Mesothelial cell of epicardium (in vitro differentiated cells): ENCODE results near the gene SUPT5H. TPM values are rescaled to one million over a fixed set of nuclear protein-coding genes. Genes with fewer than 3 reads are reported as not detected.
A peak's percentile ranks its signal among the peaks of the same experiment; 100 is the strongest.
"Not testable (repeated sequence)": the region's sequence is repeated elsewhere in the genome, so short reads cannot be mapped to it uniquely, and the experiment has no call there.

Source experiments
- DNase-seq, 2 experiments: peaks; one replicate each; pipeline ENCODE4 v3.0.0; 2021; ENCODE audit warnings: low spot score in 2 of 2; ENCODE audit not compliant: unreplicated experiment in 2 of 2
- H3K27ac Mint-ChIP-seq: 2 replicates; pipeline ENCODE4 v1.8.0; 2021; ENCODE audit warnings: mixed read lengths
- H3K27me3 Mint-ChIP-seq: 2 replicates; pipeline ENCODE4 v1.8.0; 2021; ENCODE audit warnings: low read depth, mixed read lengths
- H3K36me3 Mint-ChIP-seq: 2 replicates; pipeline ENCODE4 v1.8.0; 2021; ENCODE audit warnings: mixed read lengths
- H3K4me1 Mint-ChIP-seq: 2 replicates; pipeline ENCODE4 v1.8.0; 2021; ENCODE audit warnings: mixed read lengths
- H3K4me3 Mint-ChIP-seq: 2 replicates; pipeline ENCODE4 v1.8.0; 2021; ENCODE audit warnings: mild to moderate bottlenecking, moderate library complexity, mixed read lengths
- H3K9me3 Mint-ChIP-seq: 2 replicates; pipeline ENCODE4 v1.8.0; 2021; ENCODE audit warnings: mixed read lengths
- total RNA-seq: library from RNA; stranded (reverse); gene quantifications from 3 replicates; pipeline ENCODE4 v1.2.1, GENCODE V29; 2021
- TF ChIP-seq, protein P1 (sequence below): fragments of 200-600 bp; sonication (generic); IDR thresholded peaks from one replicate; pipeline ENCODE4 v1.5.0; 2021; ENCODE audit warnings: antibody characterized with exemption; ENCODE audit not compliant: unreplicated experiment

Gene SUPT5H
- total RNA-seq, 1 donor from 2014 or later = 127 TPM

DNA sequence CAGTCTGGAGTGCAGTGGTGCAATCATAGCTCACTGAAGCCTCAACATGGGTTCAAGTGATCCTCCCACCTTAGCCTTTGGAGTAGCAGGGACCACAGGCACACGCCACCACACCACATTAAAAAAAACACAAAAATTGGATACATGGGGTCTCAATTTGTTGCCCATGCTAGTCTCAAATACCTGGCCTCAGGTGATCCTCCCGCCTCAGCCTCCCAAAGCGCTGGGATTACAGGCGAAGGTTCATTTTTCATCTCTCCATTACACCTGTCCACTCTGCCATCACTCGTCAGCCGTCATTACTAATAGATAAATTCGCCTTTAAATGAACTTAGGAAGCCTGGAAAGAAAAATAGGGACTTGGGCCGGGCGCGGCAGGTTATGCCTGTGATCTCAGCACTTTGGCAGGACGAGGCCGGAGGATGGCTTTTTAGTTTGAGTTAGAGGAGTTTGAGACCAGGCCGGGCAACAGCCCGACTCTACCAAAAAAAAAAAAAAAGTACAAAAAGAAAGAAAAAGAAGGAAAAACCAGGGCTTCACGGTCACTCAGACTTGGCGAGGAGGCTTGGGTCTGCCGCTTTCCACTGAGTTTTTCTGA is 685 bp upstream of the SUPT5H start:
- Mint-ChIP-seq H3K9me3 (no peaks in the 10 kb centered on the region), H3K4me1 (peaks cover 26% of the 10 kb centered on the region), H3K27ac (peak overlapping the region; percentile 97), H3K36me3 (peaks cover 14% of the 10 kb centered on the region), H3K4me3 (peak overlapping the region; percentile 92), H3K27me3 (no peaks in the 10 kb centered on the region)
- DNase-seq = no peak
- TF ChIP-seq, protein P1, sequence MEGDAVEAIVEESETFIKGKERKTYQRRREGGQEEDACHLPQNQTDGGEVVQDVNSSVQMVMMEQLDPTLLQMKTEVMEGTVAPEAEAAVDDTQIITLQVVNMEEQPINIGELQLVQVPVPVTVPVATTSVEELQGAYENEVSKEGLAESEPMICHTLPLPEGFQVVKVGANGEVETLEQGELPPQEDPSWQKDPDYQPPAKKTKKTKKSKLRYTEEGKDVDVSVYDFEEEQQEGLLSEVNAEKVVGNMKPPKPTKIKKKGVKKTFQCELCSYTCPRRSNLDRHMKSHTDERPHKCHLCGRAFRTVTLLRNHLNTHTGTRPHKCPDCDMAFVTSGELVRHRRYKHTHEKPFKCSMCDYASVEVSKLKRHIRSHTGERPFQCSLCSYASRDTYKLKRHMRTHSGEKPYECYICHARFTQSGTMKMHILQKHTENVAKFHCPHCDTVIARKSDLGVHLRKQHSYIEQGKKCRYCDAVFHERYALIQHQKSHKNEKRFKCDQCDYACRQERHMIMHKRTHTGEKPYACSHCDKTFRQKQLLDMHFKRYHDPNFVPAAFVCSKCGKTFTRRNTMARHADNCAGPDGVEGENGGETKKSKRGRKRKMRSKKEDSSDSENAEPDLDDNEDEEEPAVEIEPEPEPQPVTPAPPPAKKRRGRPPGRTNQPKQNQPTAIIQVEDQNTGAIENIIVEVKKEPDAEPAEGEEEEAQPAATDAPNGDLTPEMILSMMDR = no peak

DNA sequence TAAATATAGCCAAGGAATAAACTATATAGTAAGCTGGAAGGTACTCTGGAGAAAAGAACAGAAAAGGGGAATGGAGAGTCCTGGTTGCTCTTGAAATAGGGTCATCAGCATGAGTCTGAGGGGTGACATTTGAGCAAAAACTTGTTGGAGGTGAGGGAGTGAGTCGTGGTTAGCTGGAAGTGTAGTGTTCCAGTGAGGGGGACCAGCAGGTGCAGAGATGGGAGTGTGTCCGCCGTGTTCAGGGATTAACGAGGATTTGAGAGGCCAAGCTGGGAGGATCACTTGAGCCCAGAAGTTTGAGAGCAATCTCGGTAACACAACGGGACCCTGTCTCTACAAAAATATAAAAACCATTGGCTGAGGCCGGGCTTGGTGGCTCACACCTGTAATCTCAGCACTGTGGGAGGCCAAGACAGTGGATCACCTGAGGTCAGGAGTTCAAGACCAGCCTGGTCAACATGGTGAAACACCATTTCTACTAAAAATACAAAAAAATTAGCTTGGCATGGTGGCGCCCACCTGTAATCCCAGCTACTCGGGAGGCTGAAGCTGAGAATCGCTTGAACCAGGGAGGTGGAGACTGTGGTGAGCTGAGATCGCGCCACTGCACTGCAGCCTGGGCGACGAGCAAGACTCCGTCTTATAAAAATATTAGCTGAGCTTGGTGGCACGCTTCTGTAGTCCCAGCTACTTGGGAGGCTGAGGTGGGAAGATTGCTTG is 1.1 kb downstream of the SUPT5H start:
- peak overlapping the region; percentile 97 for H3K27ac Mint-ChIP-seq

DNA sequence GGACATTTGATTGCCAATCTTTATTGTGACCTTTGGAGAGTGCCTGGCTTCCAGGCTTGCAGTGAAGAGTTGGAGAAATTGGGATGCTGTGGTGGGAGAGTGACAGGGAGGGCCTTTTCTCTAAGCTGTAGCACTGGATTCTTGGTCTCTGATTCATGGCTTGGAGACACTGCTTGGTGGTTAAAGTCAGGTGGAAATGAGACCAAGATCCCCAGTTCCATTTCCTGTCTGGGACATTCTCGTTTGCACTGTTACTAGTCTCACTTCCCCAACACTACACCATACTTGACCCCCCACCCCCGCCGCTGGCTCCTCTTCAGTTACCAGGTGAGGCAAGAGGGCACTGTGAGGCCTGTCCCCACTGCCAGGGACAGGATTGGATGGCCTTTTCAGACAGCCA is 2.9 kb downstream of the SUPT5H start:
- Mint-ChIP-seq H3K4me1 (peaks cover 26% of the 10 kb centered on the region), H3K9me3 (no peaks in the 10 kb centered on the region), H3K4me3 (peak overlapping the region; percentile 15), H3K27ac (no peak overlapping the region), H3K27me3 (no peaks in the 10 kb centered on the region), H3K36me3 (peaks cover 28% of the 10 kb centered on the region)
- DNase-seq = no peak
- TF ChIP-seq, protein P1 = no peak

More for the DNA sequence above, 1.1 kb downstream of the SUPT5H start:
- TF ChIP-seq, protein P1 = no peak
- H3K27me3 Mint-ChIP-seq = no peaks in the 10 kb centered on the region
- peak overlapping the region; percentile 92 for H3K4me3 Mint-ChIP-seq
- no peaks in the 10 kb centered on the region for H3K9me3 Mint-ChIP-seq
- peaks cover 26% of the 10 kb centered on the region for H3K4me1 Mint-ChIP-seq
- DNase-seq = no peak
- peaks cover 14% of the 10 kb centered on the region for H3K36me3 Mint-ChIP-seq

- Mint-ChIP-seq H3K4me1 (peaks cover 26% of the 10 kb centered on the region), H3K27me3 (no peaks in the 10 kb centered on the region), H3K36me3 (peaks cover 34% of the 10 kb centered on the region), H3K4me3 (no peak overlapping the region), H3K9me3 (no peaks in the 10 kb centered on the region), H3K27ac (no peak overlapping the region)
- no peak for DNase-seq
- TF ChIP-seq, protein P1 = no peak
Observed at GRCh38 chr19:39449116-39449797, 3.9 kb downstream of the SUPT5H start.

DNA sequence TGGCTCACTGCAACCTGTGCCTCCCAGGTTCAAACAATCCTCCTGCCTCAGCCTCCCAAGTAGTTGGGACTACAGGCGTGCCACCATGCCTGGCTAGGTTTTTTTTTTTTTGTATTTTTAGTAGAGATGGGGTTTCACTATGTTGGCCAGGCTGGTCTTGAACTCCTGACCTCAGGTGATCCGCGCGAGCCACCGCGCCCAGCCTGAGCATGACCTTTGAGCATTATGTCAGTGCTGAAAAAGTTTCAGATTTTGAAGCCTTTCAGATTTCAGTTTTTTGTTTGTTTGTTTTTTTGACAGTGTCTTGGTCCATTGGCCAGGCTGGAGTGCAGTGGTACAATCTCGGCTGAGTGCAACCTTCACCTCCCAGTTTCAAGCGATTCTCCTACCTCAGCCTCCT is 5.9 kb downstream of the SUPT5H start:
- not testable (repeated sequence) for DNase-seq, H3K27ac Mint-ChIP-seq, H3K27me3 Mint-ChIP-seq, H3K9me3 Mint-ChIP-seq, H3K4me3 Mint-ChIP-seq
- Mint-ChIP-seq H3K4me1 (peaks cover 12% of the 10 kb centered on the region), H3K36me3 (peaks cover 38% of the 10 kb centered on the region)

DNA sequence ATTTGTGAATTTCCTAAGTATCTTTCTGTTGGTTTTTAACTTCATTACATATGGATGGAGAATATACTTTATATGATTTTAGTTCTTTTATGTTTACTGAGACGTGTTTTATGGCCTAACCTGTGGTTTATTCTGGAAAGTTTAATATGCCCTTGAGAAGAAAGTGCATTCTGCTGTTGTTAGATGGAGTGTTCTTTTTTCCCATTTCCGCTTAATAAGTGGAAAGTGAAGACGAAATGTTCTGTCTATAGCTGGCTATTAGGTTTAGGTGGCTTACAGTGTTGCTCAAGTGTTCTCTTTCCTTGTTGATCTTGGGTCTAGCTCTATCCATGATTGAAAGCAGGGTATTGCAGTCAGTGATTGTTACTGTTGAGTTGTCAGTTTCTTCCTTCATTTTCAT is 18.0 kb downstream of the SUPT5H start:
- no peak overlapping the region for H3K27ac Mint-ChIP-seq
- H3K4me1 Mint-ChIP-seq = no peaks in the 10 kb centered on the region
- TF ChIP-seq, protein P1 = no peak
- no peak overlapping the region for H3K4me3 Mint-ChIP-seq
- no peak for DNase-seq
- no peaks in the 10 kb centered on the region for H3K9me3 Mint-ChIP-seq
- H3K27me3 Mint-ChIP-seq = no peaks in the 10 kb centered on the region
- peaks cover 47% of the 10 kb centered on the region for H3K36me3 Mint-ChIP-seq
